Fibroblast of skin of back (primary cell): ENCODE measurements around the gene RPE65. TPM values are rescaled to one million over a fixed set of nuclear protein-coding genes. Genes with fewer than 3 reads are reported as not detected.
A peak's percentile ranks its signal among the peaks of the same experiment; 100 is the strongest.
"Not testable (repeated sequence)": the region's sequence is repeated elsewhere in the genome, so short reads cannot be mapped to it uniquely, and the experiment has no call there.

Experiments used
- DNase-seq: peaks from one replicate; pipeline ENCODE4 v3.0.0-alpha.2; 2013
- polyA plus RNA-seq, 2 experiments: library from polyadenylated mRNA; unstranded; fragments of 120-200 nt; gene quantifications; one replicate each; pipeline ENCODE4 v1.2.1, GENCODE V29; 2013; ENCODE audit not compliant: insufficient read length in 2 of 2

The RPE65 gene
- 0.05 TPM for polyA plus RNA-seq (2013, experiment 1 of 2; ENCODE audit: insufficient read length)
- polyA plus RNA-seq (2013, experiment 2 of 2; ENCODE audit: insufficient read length) = 0.26 TPM

GRCh38 chr1:68449901-68450300 lies at the start of gene RPE65:
TSS of gene RPE65 (minus strand) at chr1:68449954. CDS start at chr1:68449905, 49 bp downstream.
- DNase-seq = peak; percentile 9

GRCh38 chr1:68497358-68497698 lies 47.6 kb upstream of the RPE65 start:
- DNase-seq = no peak

GRCh38 chr1:68496680-68497357 lies 47.1 kb upstream of the RPE65 start, which contains the start of gene DEPDC1:
TSS of gene DEPDC1 (minus strand) at chr1:68497082. CDS start at chr1:68496999, 83 bp downstream.
- peak; percentile 96 for DNase-seq

GRCh38 chr1:68495968-68496679 lies 46.4 kb upstream of the RPE65 start:
- peak; percentile 2 for DNase-seq

- peak; percentile 7 for DNase-seq
Measured at GRCh38 chr1:68495532-68495931, 45.8 kb upstream of the RPE65 start.

GRCh38 chr1:68493193-68493592 lies 43.4 kb upstream of the RPE65 start:
- no peak for DNase-seq

- DNase-seq = not testable (repeated sequence)
Measured at GRCh38 chr1:68492255-68492654, 42.5 kb upstream of the RPE65 start.

- no peak for DNase-seq
Measured at GRCh38 chr1:68490046-68490651, 40.4 kb upstream of the RPE65 start.

GRCh38 chr1:68485431-68486022 lies 35.8 kb upstream of the RPE65 start:
- no peak for DNase-seq

GRCh38 chr1:68484618-68485017 lies 34.9 kb upstream of the RPE65 start:
- no peak for DNase-seq

- DNase-seq = peak; percentile 4
Measured at GRCh38 chr1:68481041-68481440, 31.3 kb upstream of the RPE65 start.

GRCh38 chr1:68479501-68479900 lies 29.7 kb upstream of the RPE65 start:
- no peak for DNase-seq

- no peak for DNase-seq
Measured at GRCh38 chr1:68478662-68479061, 28.9 kb upstream of the RPE65 start.

GRCh38 chr1:68476626-68477025 lies 26.9 kb upstream of the RPE65 start:
- DNase-seq = not testable (repeated sequence)

- no peak for DNase-seq
Measured at GRCh38 chr1:68473060-68473459, 23.3 kb upstream of the RPE65 start.

- DNase-seq = peak; percentile 18
Measured at GRCh38 chr1:68470388-68470970, 20.7 kb upstream of the RPE65 start.

GRCh38 chr1:68464891-68465290 lies 15.1 kb upstream of the RPE65 start:
- DNase-seq = no peak

- no peak for DNase-seq
Measured at GRCh38 chr1:68460935-68461334, 11.2 kb upstream of the RPE65 start.

GRCh38 chr1:68459796-68460195 lies 10.0 kb upstream of the RPE65 start:
- DNase-seq = peak; percentile 19

- DNase-seq = no peak
Measured at GRCh38 chr1:68459091-68459490, 9.3 kb upstream of the RPE65 start.

- DNase-seq = no peak
Measured at GRCh38 chr1:68456202-68456601, 6.4 kb upstream of the RPE65 start.

GRCh38 chr1:68454534-68454933 lies 4.8 kb upstream of the RPE65 start:
- DNase-seq = no peak
